GM12874 (cell line): ENCODE data around the gene EPAS1.

Source experiments
- TF ChIP-seq, protein P1 (sequence below): IDR thresholded peaks from 2 replicates; pipeline ENCODE4 v1.5.1; 2011; ENCODE audit warnings: low read depth, mild to moderate bottlenecking, control low read depth, low read length, moderate library complexity; ENCODE audit not compliant: insufficient read depth

EPAS1 gene

DNA sequence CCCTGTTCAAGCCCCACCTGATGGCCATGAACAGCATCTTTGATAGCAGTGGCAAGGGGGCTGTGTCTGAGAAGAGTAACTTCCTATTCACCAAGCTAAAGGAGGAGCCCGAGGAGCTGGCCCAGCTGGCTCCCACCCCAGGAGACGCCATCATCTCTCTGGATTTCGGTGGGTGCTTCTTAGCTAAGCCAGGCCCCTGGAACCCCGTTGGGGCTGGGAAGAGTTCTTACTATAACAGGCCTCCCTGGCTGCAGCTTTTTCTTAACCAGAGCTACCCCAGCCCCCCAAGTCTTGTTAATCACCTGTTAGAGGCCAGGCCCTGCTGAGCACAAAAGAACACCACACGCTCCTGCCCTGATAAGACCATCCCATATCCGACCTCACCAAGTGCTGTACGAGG, 79.4 kb downstream of the EPAS1 start:
- TF ChIP-seq, protein P1, sequence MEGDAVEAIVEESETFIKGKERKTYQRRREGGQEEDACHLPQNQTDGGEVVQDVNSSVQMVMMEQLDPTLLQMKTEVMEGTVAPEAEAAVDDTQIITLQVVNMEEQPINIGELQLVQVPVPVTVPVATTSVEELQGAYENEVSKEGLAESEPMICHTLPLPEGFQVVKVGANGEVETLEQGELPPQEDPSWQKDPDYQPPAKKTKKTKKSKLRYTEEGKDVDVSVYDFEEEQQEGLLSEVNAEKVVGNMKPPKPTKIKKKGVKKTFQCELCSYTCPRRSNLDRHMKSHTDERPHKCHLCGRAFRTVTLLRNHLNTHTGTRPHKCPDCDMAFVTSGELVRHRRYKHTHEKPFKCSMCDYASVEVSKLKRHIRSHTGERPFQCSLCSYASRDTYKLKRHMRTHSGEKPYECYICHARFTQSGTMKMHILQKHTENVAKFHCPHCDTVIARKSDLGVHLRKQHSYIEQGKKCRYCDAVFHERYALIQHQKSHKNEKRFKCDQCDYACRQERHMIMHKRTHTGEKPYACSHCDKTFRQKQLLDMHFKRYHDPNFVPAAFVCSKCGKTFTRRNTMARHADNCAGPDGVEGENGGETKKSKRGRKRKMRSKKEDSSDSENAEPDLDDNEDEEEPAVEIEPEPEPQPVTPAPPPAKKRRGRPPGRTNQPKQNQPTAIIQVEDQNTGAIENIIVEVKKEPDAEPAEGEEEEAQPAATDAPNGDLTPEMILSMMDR = no peak

DNA sequence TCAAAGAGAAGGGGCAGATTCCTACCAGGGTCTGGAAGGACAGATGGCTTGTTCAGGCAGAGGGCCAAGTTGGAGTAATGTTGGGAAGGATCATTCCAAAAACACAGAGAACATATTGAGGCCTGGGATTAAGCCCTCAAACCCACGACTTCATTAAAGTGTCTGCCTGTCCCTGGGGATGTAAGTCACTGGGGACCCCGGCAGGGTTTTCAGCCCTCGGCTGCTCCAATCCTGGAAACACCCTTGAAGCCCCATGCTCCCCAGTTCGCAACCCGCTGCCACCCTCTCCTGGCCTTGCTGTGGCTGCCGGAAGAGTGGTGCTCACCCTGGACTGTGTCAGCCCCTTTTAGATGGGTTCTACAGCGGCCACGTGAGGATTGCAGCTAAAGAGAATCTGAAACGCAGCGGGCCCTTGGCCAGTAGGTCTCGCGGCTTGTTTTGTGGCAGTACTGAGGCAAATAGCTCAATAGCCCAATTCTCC, 79.9 kb downstream of the EPAS1 start:
- TF ChIP-seq, protein P1 = no peak

DNA sequence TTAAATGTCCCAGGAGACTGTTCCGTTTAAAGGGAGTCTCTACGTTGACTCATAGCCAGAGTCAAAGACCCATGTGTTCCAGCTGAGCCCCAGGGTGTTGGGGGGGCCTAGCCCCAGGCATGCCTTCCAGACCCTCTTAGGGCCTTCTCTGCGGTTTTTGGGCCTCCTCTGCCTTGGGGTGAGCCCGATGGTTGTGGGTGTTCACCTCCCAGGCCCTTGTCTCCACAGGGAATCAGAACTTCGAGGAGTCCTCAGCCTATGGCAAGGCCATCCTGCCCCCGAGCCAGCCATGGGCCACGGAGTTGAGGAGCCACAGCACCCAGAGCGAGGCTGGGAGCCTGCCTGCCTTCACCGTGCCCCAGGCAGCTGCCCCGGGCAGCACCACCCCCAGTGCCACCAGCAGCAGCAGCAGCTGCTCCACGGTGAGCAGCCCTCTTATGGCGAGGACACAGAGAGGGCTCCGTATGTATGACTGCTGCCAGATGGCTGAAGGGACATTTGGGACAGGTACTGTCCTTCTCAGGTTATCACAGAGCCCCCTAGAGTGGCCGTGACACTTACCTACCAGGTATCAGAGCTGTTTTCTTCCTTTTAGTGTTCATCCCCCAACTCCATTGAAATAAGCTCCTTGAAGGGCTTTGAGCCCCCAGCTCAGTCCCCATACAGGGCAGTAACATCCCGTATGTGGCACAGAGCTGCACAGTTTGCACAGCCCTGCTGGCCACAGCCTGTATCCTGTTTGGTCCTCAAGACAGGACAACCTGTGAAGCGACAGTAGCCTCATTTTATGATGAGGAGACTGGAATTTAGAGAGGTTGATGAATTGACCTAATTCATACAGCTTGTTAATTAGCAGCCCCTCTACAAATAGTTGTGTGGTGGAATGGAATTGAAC, 80.7 kb downstream of the EPAS1 start:
- TF ChIP-seq, protein P1 = no peak

DNA sequence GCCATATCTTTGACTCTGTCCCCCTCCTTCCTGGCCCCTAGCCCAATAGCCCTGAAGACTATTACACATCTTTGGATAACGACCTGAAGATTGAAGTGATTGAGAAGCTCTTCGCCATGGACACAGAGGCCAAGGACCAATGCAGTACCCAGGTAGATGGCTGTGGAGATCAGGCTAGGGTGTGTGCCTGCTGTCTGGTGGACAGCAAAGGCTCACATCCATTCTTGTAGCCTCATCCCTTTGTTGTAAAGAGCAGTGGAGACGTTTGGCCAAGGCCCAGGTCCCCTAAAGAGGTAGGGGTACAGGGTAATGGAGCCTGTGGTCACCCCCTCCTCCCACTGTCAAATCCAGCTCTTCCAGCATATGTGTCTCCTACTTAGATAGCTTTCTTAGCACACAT, 81.4 kb downstream of the EPAS1 start:
- TF ChIP-seq, protein P1 = no peak

DNA sequence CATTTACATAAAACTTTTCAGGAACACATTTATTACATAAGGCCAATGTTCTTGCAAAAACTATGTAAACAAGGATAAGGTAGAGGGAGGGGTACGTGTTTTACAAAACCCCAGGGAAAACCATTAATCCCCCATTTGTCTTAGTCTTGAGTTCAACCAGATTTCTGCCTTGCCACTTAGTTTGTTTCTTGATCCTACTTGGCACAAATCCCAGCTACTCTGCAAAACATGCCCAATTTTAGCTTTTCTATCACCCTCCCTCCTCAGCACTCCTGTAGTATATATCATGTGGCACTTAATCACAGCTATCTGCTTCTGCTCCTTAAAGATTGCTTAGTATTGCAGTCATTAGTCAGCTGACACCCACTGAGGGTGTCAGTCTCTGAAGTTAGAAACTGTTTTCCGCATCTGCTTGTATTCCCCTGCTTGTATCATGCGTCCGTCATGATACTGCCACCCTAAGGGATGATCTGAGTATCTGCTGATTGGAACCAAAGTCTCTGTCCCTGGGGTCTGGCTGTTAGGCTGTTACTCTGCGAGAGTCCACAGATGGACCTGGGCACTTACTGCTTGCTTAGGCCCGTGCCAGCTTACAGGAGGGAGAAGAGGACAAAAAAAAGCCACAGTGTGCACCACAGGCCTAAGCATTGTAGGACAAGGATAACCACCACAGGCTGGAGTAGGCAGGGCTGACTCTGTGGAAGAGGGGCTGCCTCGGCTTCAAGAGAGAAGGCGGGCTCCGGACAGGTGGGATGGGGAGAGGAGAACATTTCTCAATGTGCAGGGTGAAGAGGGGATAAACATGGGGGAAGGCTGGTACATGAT, 82.2 kb downstream of the EPAS1 start:
- TF ChIP-seq, protein P1 = no peak

DNA sequence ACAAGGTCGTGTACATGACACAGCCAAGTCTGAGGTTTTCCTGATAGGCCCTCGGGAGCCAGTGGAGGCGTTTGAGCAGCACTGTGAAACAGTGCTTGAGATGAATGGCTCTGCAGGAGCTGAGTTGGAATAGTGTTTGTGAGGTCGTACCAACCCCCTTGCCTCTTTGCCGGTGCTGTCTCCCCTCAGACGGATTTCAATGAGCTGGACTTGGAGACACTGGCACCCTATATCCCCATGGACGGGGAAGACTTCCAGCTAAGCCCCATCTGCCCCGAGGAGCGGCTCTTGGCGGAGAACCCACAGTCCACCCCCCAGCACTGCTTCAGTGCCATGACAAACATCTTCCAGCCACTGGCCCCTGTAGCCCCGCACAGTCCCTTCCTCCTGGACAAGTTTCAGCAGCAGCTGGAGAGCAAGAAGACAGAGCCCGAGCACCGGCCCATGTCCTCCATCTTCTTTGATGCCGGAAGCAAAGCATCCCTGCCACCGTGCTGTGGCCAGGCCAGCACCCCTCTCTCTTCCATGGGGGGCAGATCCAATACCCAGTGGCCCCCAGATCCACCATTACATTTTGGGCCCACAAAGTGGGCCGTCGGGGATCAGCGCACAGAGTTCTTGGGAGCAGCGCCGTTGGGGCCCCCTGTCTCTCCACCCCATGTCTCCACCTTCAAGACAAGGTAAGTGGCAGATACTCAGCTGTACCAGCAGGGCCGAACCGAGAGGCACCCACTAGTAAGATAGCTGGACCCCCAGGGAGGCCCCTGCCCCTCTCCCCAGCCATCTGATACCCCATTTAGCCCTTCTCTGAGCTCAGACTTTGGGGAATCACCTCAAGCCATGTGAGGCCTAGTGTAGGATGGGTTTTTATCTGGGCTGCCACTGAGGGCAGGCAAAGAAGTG, 83.1 kb downstream of the EPAS1 start:
- TF ChIP-seq, protein P1 = no peak
